Measurements from ENCODE around the gene NTM. TPM values are rescaled to one million over a fixed set of nuclear protein-coding genes. Genes with fewer than 3 reads are reported as not detected.
A peak's percentile ranks its signal among the peaks of the same experiment; 100 is the strongest.

Gene NTM
- total and polyA plus RNA-seq, 12 donors, result 0.43 to 3.0 (median 1.3) TPM

- Histone ChIP-seq H3K9me3 (no peaks in the 10 kb centered on the region), H3K27me3 (peaks cover 0 to 82% (median 35%) of the 10 kb centered on the region in 7 donors), H3K27ac (no peak overlapping the region), H3K36me3 (no peaks in the 10 kb centered on the region), H3K4me3 (no peak overlapping the region), H3K4me1 (peaks cover 0 to 7% (median 0%) of the 10 kb centered on the region in 9 donors)
- 30 to 34% methylated on average over 10 of the region's 10 CpGs for WGBS, 2 donors
- intact Hi-C loops (cut with DNase I), result no loop called here
- TF ChIP-seq CTCF (IDR thresholded peaks at IDR 0.05), result no peak
- ATAC-seq (peak in 1 of 8 donors; percentile 47), DNase-seq (no peak)
Observed at GRCh38 chr11:131467645-131468394, 97.4 kb downstream of the NTM start.

- Histone ChIP-seq H3K36me3 (no peaks in the 10 kb centered on the region), H3K4me3 (no peak overlapping the region), H3K27ac (no peak overlapping the region), H3K27me3 (peaks cover 0 to 80% (median 34%) of the 10 kb centered on the region in 7 donors), H3K4me1 (peaks cover 0 to 7% (median 0%) of the 10 kb centered on the region in 9 donors), H3K9me3 (no peaks in the 10 kb centered on the region)
- WGBS, 2 donors, result 13 to 20% methylated on average over 2 of the region's 2 CpGs
- ATAC-seq (no peak), DNase-seq (no peak)
- intact Hi-C loops (cut with DNase I), result no loop called here
- TF ChIP-seq CTCF (IDR thresholded peaks at IDR 0.05), result no peak
Observed at GRCh38 chr11:131468565-131468964, 98.2 kb downstream of the NTM start.

DNA sequence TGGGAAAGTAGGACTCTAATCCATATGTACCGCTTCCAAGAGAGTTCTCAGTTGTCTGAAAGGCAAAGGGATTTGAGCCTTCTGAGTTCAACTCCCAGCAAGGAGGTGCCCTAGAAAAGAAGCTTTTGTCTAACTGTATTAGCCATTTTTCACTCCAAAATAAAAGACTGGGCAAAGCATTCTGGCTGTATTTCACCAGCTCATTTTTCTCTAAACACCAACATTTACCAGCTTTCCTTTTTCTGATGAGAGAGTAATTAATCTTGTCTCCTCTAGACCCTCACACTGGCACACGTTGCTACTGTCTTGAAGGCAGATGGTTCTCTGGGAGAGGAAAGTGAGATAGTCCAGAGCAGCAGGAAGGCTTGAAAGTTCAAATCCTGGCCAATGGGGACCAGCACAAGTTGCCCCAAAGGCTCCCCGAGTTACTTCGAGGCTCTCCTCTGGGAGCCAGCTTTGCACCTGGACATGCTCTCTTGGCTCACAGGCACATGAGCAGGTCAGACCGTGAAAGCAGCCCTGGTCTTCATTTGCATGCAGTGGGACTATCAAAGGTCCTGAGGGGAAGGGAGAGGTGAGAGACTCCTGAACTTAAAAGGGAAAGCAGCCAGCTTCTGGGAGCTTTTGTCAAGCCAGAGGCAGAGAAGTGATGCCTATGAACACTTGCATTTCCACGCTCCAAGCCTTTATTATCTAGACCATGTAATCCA, 100.0 kb downstream of the NTM start:
- peaks cover 0 to 7% (median 0%) of the 10 kb centered on the region in 9 donors for H3K4me1 ChIP-seq
- H3K4me3 ChIP-seq, result no peak overlapping the region
- peaks cover 0 to 63% (median 21%) of the 10 kb centered on the region in 7 donors for H3K27me3 ChIP-seq
- WGBS, 2 donors, result 59 to 61% methylated on average over 6 of the region's 6 CpGs
- H3K27ac ChIP-seq, result no peak overlapping the region
- DNase-seq (no peak), ATAC-seq (no peak)
- H3K36me3 ChIP-seq, result no peaks in the 10 kb centered on the region
- no peak for TF ChIP-seq CTCF (IDR thresholded peaks at IDR 0.05)
- no peaks in the 10 kb centered on the region for H3K9me3 ChIP-seq
- intact Hi-C loops (cut with DNase I), result loop anchor here in 1 of 10 donors (5.0 kb wide), 1 partner anchor 1058 kb away; no protein-coding TSS in a partner anchor

GRCh38 chr11:131471976-131472375, 101.6 kb downstream of the NTM start:
- Histone ChIP-seq H3K4me3 (no peak overlapping the region), H3K27ac (no peak overlapping the region), H3K9me3 (no peaks in the 10 kb centered on the region), H3K36me3 (no peaks in the 10 kb centered on the region), H3K27me3 (peaks cover 0 to 76% (median 21%) of the 10 kb centered on the region in 7 donors), H3K4me1 (peaks cover 0 to 7% (median 0%) of the 10 kb centered on the region in 9 donors)
- ATAC-seq (no peak), DNase-seq (no peak)
- intact Hi-C loops (cut with DNase I), result loop anchor here in 1 of 10 donors (5.0 kb wide), 1 partner anchor 1060 kb away; no protein-coding TSS in a partner anchor
- no peak for TF ChIP-seq CTCF (IDR thresholded peaks at IDR 0.05)
- WGBS, 2 donors, result 26 to 39% methylated on average over 3 of the region's 3 CpGs
